Karpas-422 (cell line): ENCODE results near the gene MDGA2. TPM values are rescaled to one million over a fixed set of nuclear protein-coding genes. Genes with fewer than 3 reads are reported as not detected.
"Not testable (repeated sequence)": the region's sequence is repeated elsewhere in the genome, so short reads cannot be mapped to it uniquely, and the experiment has no call there.

Source experiments
- DNase-seq: peaks from one replicate; pipeline ENCODE4 v3.0.0-alpha.2; 2015
- H2AFZ ChIP-seq: fragments of 200-600 bp; sonication (generic); 2 replicates; pipeline ENCODE4 v1.6.1; 2014; ENCODE audit warnings: antibody characterized with exemption, low read length, mixed read lengths
- H3K27ac ChIP-seq: fragments of 200-600 bp; sonication (generic); 2 replicates; pipeline ENCODE4 v1.5.1; 2014; ENCODE audit warnings: mild to moderate bottlenecking, low read length, moderate library complexity
- H3K27me3 ChIP-seq: fragments of 200-600 bp; sonication (generic); 2 replicates; pipeline ENCODE4 v1.6.1; 2014; ENCODE audit warnings: low read length, mixed read lengths
- H3K36me3 ChIP-seq: fragments of 200-600 bp; sonication (generic); 2 replicates; pipeline ENCODE4 v1.6.1; 2014; ENCODE audit warnings: low read length, mixed read lengths; ENCODE audit not compliant: insufficient read depth
- H3K4me1 ChIP-seq: fragments of 200-600 bp; sonication (generic); 2 replicates; pipeline ENCODE4 v1.6.1; 2014; ENCODE audit warnings: mild to moderate bottlenecking, low read length, mixed read lengths
- H3K4me2 ChIP-seq: fragments of 200-600 bp; sonication (generic); 2 replicates; pipeline ENCODE4 v1.6.1; 2014; ENCODE audit warnings: low read length, low read depth, mild to moderate bottlenecking; ENCODE audit not compliant: poor library complexity, severe bottlenecking
- H3K4me3 ChIP-seq: fragments of 200-600 bp; sonication (generic); 2 replicates; pipeline ENCODE4 v1.5.1; 2014; ENCODE audit warnings: mild to moderate bottlenecking, antibody characterized with exemption, low read length, mixed read lengths
- H3K79me2 ChIP-seq: fragments of 200-600 bp; sonication (generic); 2 replicates; pipeline ENCODE4 v1.6.1; 2014; ENCODE audit warnings: mild to moderate bottlenecking, low read length, mixed read lengths
- H3K9ac ChIP-seq: fragments of 200-600 bp; sonication (generic); 2 replicates; pipeline ENCODE4 v1.6.0; 2014; ENCODE audit warnings: low read length
- H3K9me2 ChIP-seq: fragments of 200-600 bp; sonication (generic), shearing (Covaris generic); replicated peaks from 2 replicates; pipeline ENCODE4 v1.6.0; 2014; ENCODE audit warnings: mild to moderate bottlenecking, low read length, moderate library complexity; ENCODE audit not compliant: insufficient read depth
- H3K9me3 ChIP-seq: fragments of 300-700, 200-600 bp; sonication (generic); 2 replicates; pipeline ENCODE4 v1.6.1; 2014; ENCODE audit warnings: low read length, mixed read lengths
- H4K20me1 ChIP-seq: fragments of 200-600 bp; sonication (generic); 2 replicates; pipeline ENCODE4 v1.6.1; 2014; ENCODE audit warnings: mild to moderate bottlenecking, antibody characterized with exemption, low read length, low read depth; ENCODE audit not compliant: insufficient read depth
- total RNA-seq: library from RNA; depleted of rRNA; stranded (reverse); fragments of >200 nt; shearing (Covaris generic); gene quantifications from 2 replicates; pipeline ENCODE4 v1.2.3, GENCODE V29; 2014; ENCODE audit warnings: low replicate concordance

MDGA2 gene
- total RNA-seq, 1 experiment from 2014 or later, result not detected

DNA sequence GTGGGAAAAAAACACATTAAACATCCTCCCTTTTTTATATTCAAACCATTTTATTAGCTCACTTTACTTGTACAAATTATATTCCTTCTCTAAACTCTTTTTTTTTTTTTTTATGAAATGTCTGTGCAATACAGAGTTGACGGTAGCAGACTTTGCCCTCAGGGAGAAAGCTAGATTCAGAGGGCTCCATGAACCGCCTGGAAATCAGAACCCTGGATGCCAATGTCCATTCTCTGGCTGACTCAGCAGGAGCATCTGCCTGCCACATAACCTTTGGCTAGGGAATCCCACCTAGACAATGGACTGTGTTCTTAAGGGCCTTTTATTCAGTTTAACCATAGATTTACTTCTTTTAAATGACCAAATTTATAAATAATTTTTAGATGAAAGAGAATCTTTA lies 467.0 kb downstream of the MDGA2 start:
- Histone ChIP-seq H4K20me1 (no peaks in the 10 kb centered on the region), H3K9me3 (peaks cover 45% of the 10 kb centered on the region), H3K27ac (no peak overlapping the region), H3K9me2 (no peaks in the 10 kb centered on the region), H3K9ac (no peak overlapping the region), H2AFZ (no peak overlapping the region), H3K36me3 (no peaks in the 10 kb centered on the region), H3K79me2 (no peaks in the 10 kb centered on the region), H3K27me3 (no peaks in the 10 kb centered on the region), H3K4me2 (no peak overlapping the region), H3K4me1 (no peaks in the 10 kb centered on the region), H3K4me3 (no peak overlapping the region)
- DNase-seq, result no peak

DNA sequence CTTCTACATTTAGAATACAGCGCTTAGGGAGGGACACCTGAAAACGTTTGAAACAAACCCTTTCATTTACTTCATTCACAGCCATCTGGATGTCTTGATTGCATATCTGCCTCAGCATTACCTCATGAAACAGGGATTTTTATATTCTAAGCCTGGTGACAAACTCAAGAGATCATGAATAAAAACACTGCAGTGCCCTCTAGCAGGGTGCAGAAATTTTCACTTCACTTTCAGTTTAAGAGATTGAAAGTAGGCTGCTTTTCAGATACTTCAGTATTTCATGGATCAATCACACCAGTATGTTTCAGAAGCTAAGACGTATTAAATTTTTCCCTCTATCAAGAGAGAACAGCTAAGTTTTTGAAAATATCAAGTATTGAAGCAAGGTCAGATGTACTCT lies 467.8 kb downstream of the MDGA2 start:
- Histone ChIP-seq H3K4me3 (no peak overlapping the region), H3K36me3 (no peaks in the 10 kb centered on the region), H3K9me3 (peaks cover 46% of the 10 kb centered on the region)

DNA sequence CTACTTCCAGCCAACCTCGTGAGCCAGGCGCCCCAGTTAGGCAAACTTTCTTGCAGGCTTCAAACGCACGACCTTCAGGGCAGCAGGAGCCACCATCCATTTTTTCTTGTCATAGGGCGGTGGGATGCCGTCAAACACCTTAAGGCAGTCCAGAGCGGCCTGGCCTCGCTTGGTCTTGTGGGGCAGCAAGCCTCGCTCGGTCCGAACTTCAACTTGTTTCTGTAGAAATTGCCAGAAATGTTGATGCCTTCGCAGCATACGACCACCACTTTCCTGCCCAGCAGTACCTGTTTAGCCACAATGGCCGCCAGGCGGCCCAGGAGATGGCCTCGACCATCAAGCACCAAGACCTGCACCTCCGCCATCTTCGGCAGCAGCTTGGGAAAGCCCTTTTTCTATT lies 474.7 kb downstream of the MDGA2 start:
- Histone ChIP-seq H3K9ac (no peak overlapping the region), H4K20me1 (no peaks in the 10 kb centered on the region), H3K36me3 (no peaks in the 10 kb centered on the region), H3K27ac (no peak overlapping the region), H3K9me3 (peaks cover 56% of the 10 kb centered on the region), H3K27me3 (no peaks in the 10 kb centered on the region), H3K79me2 (no peaks in the 10 kb centered on the region), H3K4me1 (no peaks in the 10 kb centered on the region), H3K4me2 (no peak overlapping the region), H3K9me2 (no peaks in the 10 kb centered on the region), H2AFZ (no peak overlapping the region), H3K4me3 (no peak overlapping the region)
- DNase-seq, result no peak

More for the DNA sequence above, 467.8 kb downstream of the MDGA2 start:
- Histone ChIP-seq H3K4me1 (no peaks in the 10 kb centered on the region), H2AFZ (no peak overlapping the region), H3K4me2 (no peak overlapping the region), H3K79me2 (no peaks in the 10 kb centered on the region), H4K20me1 (no peaks in the 10 kb centered on the region), H3K9me2 (no peaks in the 10 kb centered on the region), H3K9ac (no peak overlapping the region), H3K27ac (no peak overlapping the region), H3K27me3 (no peaks in the 10 kb centered on the region)
- DNase-seq, result no peak

DNA sequence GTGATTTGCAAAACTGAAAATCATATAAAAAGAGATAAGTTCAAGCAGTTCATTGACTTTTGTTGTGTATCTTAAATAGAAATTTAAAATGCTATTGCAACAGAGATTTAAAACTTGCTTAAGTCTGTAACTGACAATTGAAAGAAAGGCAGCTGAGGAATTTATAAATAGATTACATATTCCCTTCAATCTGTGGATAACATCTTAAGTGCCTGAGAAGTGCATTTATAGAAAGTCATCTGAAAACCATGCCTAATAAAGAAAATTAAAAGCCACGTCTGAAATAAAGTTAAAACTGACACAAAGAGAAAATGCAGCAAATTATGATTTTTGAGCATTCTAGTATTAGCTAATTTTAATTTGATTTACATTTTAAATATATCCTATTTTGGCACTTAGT lies 479.8 kb downstream of the MDGA2 start:
- no peaks in the 10 kb centered on the region for H3K27me3 ChIP-seq
- no peaks in the 10 kb centered on the region for H4K20me1 ChIP-seq
- no peaks in the 10 kb centered on the region for H3K4me1 ChIP-seq
- H3K79me2 ChIP-seq, result no peaks in the 10 kb centered on the region
- H3K9me2 ChIP-seq, result no peaks in the 10 kb centered on the region
- no peak for DNase-seq
- H3K4me3 ChIP-seq, result no peak overlapping the region
- H3K36me3 ChIP-seq, result no peaks in the 10 kb centered on the region
- no peak overlapping the region for H3K9ac ChIP-seq
- H2AFZ ChIP-seq, result no peak overlapping the region
- peaks cover 58% of the 10 kb centered on the region for H3K9me3 ChIP-seq
- H3K4me2 ChIP-seq, result no peak overlapping the region
- H3K27ac ChIP-seq, result no peak overlapping the region

DNA sequence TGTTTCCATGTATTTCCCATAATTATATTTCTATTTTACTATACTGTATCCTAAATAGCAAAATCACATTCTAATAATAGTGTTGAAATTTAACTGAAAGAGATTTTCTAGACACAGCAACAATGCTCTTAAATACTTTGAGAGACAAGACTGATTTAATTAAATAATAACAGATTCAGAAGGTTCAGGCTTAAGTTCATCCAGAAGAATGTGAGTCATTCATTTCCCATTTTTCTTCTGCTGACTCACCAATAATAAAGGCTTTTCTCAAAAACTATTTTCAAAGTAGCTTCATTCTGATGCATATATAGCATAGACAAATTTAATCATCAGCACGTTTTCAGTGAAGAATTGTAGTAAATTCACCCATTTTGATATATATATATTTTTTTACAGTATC lies 481.4 kb downstream of the MDGA2 start:
- Histone ChIP-seq H2AFZ (no peak overlapping the region), H3K79me2 (no peaks in the 10 kb centered on the region), H3K9me3 (peaks cover 62% of the 10 kb centered on the region), H3K27ac (no peak overlapping the region), H3K27me3 (no peaks in the 10 kb centered on the region), H3K4me1 (no peaks in the 10 kb centered on the region), H3K4me3 (no peak overlapping the region), H3K9ac (no peak overlapping the region), H3K9me2 (no peaks in the 10 kb centered on the region), H3K4me2 (no peak overlapping the region), H3K36me3 (no peaks in the 10 kb centered on the region), H4K20me1 (no peaks in the 10 kb centered on the region)
- DNase-seq, result no peak

DNA sequence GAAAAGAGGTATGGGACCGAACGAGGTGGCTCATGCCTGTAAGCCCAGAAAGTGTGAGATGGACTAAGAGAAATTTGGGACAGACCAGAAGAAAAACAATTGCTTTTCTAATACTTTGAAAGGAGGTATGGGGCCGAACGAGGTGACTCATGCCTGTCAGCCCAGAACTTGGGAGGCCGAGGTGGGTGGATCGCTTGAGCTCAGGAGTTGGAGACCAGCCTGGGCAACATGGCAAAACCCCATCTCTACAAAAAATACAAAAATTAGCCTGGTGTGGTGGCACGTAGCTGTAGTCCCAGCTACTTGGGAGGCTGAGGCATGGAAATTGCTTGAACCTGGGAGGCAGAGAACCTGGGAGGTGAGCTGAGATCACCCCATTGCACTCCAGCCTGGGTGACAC lies 483.2 kb downstream of the MDGA2 start:
- not testable (repeated sequence) for H3K79me2 ChIP-seq, H3K4me2 ChIP-seq, H3K4me3 ChIP-seq, H3K27me3 ChIP-seq, H3K9me2 ChIP-seq, H3K36me3 ChIP-seq, H2AFZ ChIP-seq, DNase-seq, H3K27ac ChIP-seq, H3K9ac ChIP-seq, H3K4me1 ChIP-seq, H4K20me1 ChIP-seq
- H3K9me3 ChIP-seq, result peaks cover 66% of the 10 kb centered on the region

DNA sequence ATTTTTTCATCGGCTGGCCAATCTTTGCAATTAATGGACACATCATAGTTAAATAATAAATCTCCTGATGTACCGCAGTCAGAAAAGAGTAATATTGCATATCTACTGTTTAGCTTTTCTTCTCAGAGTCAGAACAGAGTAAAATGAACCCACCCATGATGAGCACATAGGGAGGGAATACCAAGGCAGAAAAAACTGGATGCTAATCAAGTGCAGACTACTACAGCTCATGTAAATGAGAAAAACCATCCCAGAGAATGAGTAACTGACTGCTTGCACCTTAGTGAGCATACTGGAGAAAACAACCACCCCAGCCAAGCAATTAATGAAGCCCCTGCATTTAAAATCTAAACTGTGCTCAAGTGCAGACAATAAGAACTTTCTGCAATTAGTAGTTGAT lies 483.7 kb downstream of the MDGA2 start:
- Histone ChIP-seq H3K36me3 (no peaks in the 10 kb centered on the region), H4K20me1 (no peaks in the 10 kb centered on the region), H3K27me3 (no peaks in the 10 kb centered on the region), H3K9me3 (peaks cover 66% of the 10 kb centered on the region), H3K4me1 (no peaks in the 10 kb centered on the region), H3K4me2 (no peak overlapping the region), H3K4me3 (no peak overlapping the region), H3K27ac (no peak overlapping the region), H3K9ac (no peak overlapping the region), H3K79me2 (no peaks in the 10 kb centered on the region), H2AFZ (no peak overlapping the region), H3K9me2 (no peaks in the 10 kb centered on the region)
- DNase-seq, result no peak

DNA sequence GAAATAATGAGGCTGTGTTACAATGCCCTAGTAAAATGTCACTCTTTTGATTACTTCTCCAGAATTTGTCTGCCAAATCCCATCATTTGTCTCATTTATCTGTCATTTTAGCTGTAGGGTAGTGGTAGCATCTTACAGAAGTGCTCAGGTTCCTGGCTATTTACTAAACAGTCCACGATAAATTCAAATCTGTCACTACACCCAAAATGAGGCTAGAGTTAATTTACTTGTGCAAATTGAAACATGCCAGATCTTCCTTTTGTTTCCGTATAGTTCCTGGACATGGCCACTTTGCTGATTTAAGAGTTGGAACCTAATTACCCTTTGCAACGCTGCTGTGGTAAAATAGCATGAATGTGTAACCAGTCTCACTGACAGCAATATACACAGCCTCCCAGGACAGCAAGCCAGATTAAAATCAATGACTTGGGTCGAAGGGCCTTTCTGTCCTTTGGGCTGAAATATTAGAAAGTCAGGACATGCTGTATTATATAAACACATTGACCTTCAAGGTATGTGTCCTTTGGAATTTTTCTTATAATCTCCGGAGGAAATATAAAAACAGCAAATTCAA lies 485.4 kb downstream of the MDGA2 start:
- H3K79me2 ChIP-seq, result no peaks in the 10 kb centered on the region
- H3K4me2 ChIP-seq, result no peak overlapping the region
- H4K20me1 ChIP-seq, result no peaks in the 10 kb centered on the region
- H3K4me1 ChIP-seq, result no peaks in the 10 kb centered on the region
- no peak overlapping the region for H3K27ac ChIP-seq
- no peak for DNase-seq
- H3K4me3 ChIP-seq, result no peak overlapping the region
- H2AFZ ChIP-seq, result no peak overlapping the region
- H3K9me3 ChIP-seq, result peaks cover 67% of the 10 kb centered on the region
- H3K27me3 ChIP-seq, result no peaks in the 10 kb centered on the region
- H3K36me3 ChIP-seq, result no peaks in the 10 kb centered on the region
- no peaks in the 10 kb centered on the region for H3K9me2 ChIP-seq
- H3K9ac ChIP-seq, result no peak overlapping the region

DNA sequence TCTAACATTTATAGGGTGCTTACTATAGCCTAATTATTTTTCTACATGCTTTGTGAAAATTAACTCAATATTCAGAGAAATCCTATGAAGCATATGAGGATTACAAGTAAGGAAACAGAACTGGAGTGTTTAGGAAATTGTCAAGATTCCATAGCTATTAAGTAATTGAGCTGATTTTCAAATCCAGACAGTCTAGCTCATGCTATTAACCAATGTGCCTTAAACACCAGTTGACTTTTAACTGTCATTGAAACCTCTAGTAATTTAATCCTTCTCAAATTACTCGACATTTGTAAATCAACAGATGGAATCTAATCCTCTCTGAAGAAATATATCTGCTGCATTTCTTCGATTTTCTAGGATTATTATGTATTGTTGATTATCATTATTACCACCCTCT lies 488.9 kb downstream of the MDGA2 start:
- Histone ChIP-seq H2AFZ (no peak overlapping the region), H3K36me3 (no peaks in the 10 kb centered on the region), H3K27ac (no peak overlapping the region), H3K79me2 (no peaks in the 10 kb centered on the region), H3K9me3 (peaks cover 61% of the 10 kb centered on the region), H3K9me2 (no peaks in the 10 kb centered on the region), H3K4me3 (no peak overlapping the region), H3K9ac (no peak overlapping the region), H4K20me1 (no peaks in the 10 kb centered on the region), H3K4me2 (no peak overlapping the region), H3K27me3 (no peaks in the 10 kb centered on the region), H3K4me1 (no peaks in the 10 kb centered on the region)
- DNase-seq, result no peak
